A549 (cell line): ENCODE results near the gene PTPRN2. TPM values are rescaled to one million over a fixed set of nuclear protein-coding genes. Genes with fewer than 3 reads are reported as not detected.

Experiments
- ATAC-seq, 2 experiments: fragments of 200-7000 bp in 1 of 2; fragments of >200 bp in 1 of 2; cut with Nextera tagmentation in 1 of 2; cut with Tn5 transposase in 1 of 2; 3 replicates each; pipeline versions ENCODE4 v1.8.0 to v1.9.1; 2018 to 2020; ENCODE audit warnings: mild to moderate bottlenecking in 1 of 2, moderate library complexity in 1 of 2
- CTCF ChIA-PET: fragments of 300-600 bp; sonication (Branson Sonifier 250); formaldehyde crosslinking; extraction: SDS; loops from one replicate; lab custom pipeline; 2021; ENCODE audit warnings: antibody characterized with exemption, inconsistent platforms; lab: Yijun Ruan, JAX
- POLR2A ChIA-PET: fragments of 350-600 bp; formaldehyde crosslinking; extraction: SDS; loops from one replicate; lab custom pipeline; 2021; ENCODE audit warnings: antibody characterized with exemption, inconsistent platforms; lab: Yijun Ruan, JAX
- DNase-seq, 2 experiments: peaks; one replicate each; pipeline versions ENCODE4 v3.0.0 to v3.0.0-alpha.2; 2011 to 2016; ENCODE audit warnings: low read depth in 1 of 2, low spot score in 1 of 2
- FAIRE-seq: peaks from 2 replicates; lab custom pipeline; 2011; peaks lifted over from hg19 to GRCh38; lab: Jason Lieb, UNC
- H3K27ac ChIP-seq, 2 experiments: fragments of >200 bp; sonication (Bioruptor Twin); formaldehyde crosslinking; 3 replicates each; pipeline ENCODE4 v1.5.1; 2016 to 2017
- H3K4me1 ChIP-seq: fragments of >200 bp; sonication (Bioruptor Twin); formaldehyde crosslinking; 3 replicates; pipeline ENCODE4 v1.6.1; 2016
- H3K4me2 ChIP-seq: fragments of >200 bp; sonication (Bioruptor Twin); formaldehyde crosslinking; 3 replicates; pipeline ENCODE4 v1.6.1; 2016
- H3K4me3 ChIP-seq: fragments of >200 bp; sonication (Bioruptor Twin); formaldehyde crosslinking; 3 replicates; pipeline ENCODE4 v1.5.1; 2016
- H3K9me3 ChIP-seq: fragments of >200 bp; sonication (Bioruptor Twin); formaldehyde crosslinking; 3 replicates; pipeline ENCODE4 v1.6.1; 2016
- CBX2 ChIP-seq: fragments of 200-600 bp; sonication (generic); IDR thresholded peaks from 2 replicates; pipeline ENCODE4 v1.6.1; 2016; ENCODE audit warnings: low read depth, mild to moderate bottlenecking, borderline replicate concordance
- CBX8 ChIP-seq: fragments of 200-600 bp; sonication (generic); IDR thresholded peaks from 2 replicates; pipeline ENCODE4 v1.6.1; 2016
- CEBPB ChIP-seq, 2 experiments: fragments of >200 bp in 1 of 2; sonication (Bioruptor Twin) in 1 of 2; formaldehyde crosslinking in 1 of 2; IDR thresholded peaks; 2 replicates each; pipeline ENCODE4 v1.6.1; 2012 to 2016
- EHMT2 ChIP-seq: fragments of 200-600 bp; sonication (generic); IDR thresholded peaks from 2 replicates; pipeline ENCODE4 v1.6.1; 2016; ENCODE audit warnings: antibody characterized with exemption, low read depth, mild to moderate bottlenecking, moderate library complexity
- EP300 ChIP-seq, 2 experiments: fragments of >200 bp; sonication (Bioruptor Twin); formaldehyde crosslinking; IDR thresholded peaks; 2 replicates in 1 of 2; 3 replicates in 1 of 2; pipeline ENCODE4 v1.6.1; 2016 to 2017
- ESRRA ChIP-seq: fragments of 150-350 bp; IDR thresholded peaks from 2 replicates; pipeline ENCODE4 v1.6.1; 2014; ENCODE audit warnings: mild to moderate bottlenecking, low read length, borderline replicate concordance
- FOSL2 ChIP-seq, 2 experiments: fragments of 450-650 bp in 1 of 2; fragments of >200 bp in 1 of 2; sonication (Bioruptor Twin) in 1 of 2; formaldehyde crosslinking; IDR thresholded peaks; 2 replicates each; pipeline versions ENCODE4 v1.5.0 to v1.6.1; 2016 to 2020; ENCODE audit warnings: mild to moderate bottlenecking in 1 of 2, moderate library complexity in 1 of 2
- GATA3 ChIP-seq: IDR thresholded peaks from 2 replicates; pipeline ENCODE4 v1.6.1; 2012; ENCODE audit warnings: borderline replicate concordance
- HEYL ChIP-seq: fragments of 250-450 bp; sonication (Bioruptor Pico); IDR thresholded peaks from 2 replicates; pipeline ENCODE4 v1.8.0; 2021; ENCODE audit warnings: mild to moderate bottlenecking, moderate library complexity
- HOXB13 ChIP-seq: fragments of 250-450 bp; sonication (Bioruptor Pico); IDR thresholded peaks from 2 replicates; pipeline ENCODE4 v1.5.0; 2020; ENCODE audit warnings: low read depth, mild to moderate bottlenecking, moderate library complexity
- KDM5A ChIP-seq: fragments of 200-600 bp; sonication (generic); IDR thresholded peaks from 2 replicates; pipeline ENCODE4 v1.6.1; 2016; ENCODE audit warnings: antibody characterized with exemption, mild to moderate bottlenecking
- NR3C1 ChIP-seq: fragments of >200 bp; sonication (Bioruptor Twin); formaldehyde crosslinking; IDR thresholded peaks from 3 replicates; pipeline ENCODE4 v1.6.1; 2017
- PHF8 ChIP-seq: fragments of 200-600 bp; sonication (generic); IDR thresholded peaks from 2 replicates; pipeline ENCODE4 v1.6.1; 2016; ENCODE audit warnings: low read depth, mild to moderate bottlenecking, antibody characterized with exemption, moderate library complexity, borderline replicate concordance
- POLR2A ChIP-seq: IDR thresholded peaks from 2 replicates; pipeline ENCODE4 v1.6.1; 2012; ENCODE audit warnings: mild to moderate bottlenecking, low read length
- RARB ChIP-seq: fragments of 250-450 bp; sonication (Bioruptor Pico); IDR thresholded peaks from 2 replicates; pipeline ENCODE4 v1.8.0; 2021; ENCODE audit warnings: mild to moderate bottlenecking, moderate library complexity
- RCOR1 ChIP-seq: fragments of 150-350 bp; IDR thresholded peaks from 2 replicates; pipeline ENCODE4 v1.6.1; 2014; ENCODE audit warnings: antibody characterized with exemption, low read length, low read depth
- RFX5 ChIP-seq: fragments of 450-650 bp; IDR thresholded peaks from 2 replicates; pipeline ENCODE4 v1.7.1; 2014; ENCODE audit warnings: antibody characterized with exemption, mild to moderate bottlenecking, moderate library complexity
- SREBF2 ChIP-seq: fragments of 450-650 bp; IDR thresholded peaks from 2 replicates; pipeline ENCODE4 v1.6.1; 2014; ENCODE audit warnings: mild to moderate bottlenecking, moderate library complexity
- TFCP2L1 ChIP-seq: fragments of 250-450 bp; sonication (Bioruptor Pico); IDR thresholded peaks from 2 replicates; pipeline ENCODE4 v1.5.0; 2021; ENCODE audit warnings: mild to moderate bottlenecking
- ZC3H11A ChIP-seq: fragments of 450-650 bp; IDR thresholded peaks from 2 replicates; pipeline ENCODE4 v1.6.1; 2014; ENCODE audit warnings: antibody characterized with exemption, mild to moderate bottlenecking
- ZNF302 ChIP-seq: fragments of 250-450 bp; sonication (Bioruptor Pico); IDR thresholded peaks from 2 replicates; pipeline ENCODE4 v1.9.0; 2021; ENCODE audit warnings: inconsistent platforms, mild to moderate bottlenecking, moderate library complexity
- ZSCAN20 ChIP-seq: fragments of 250-450 bp; sonication (Bioruptor Pico); IDR thresholded peaks from 2 replicates; pipeline ENCODE4 v1.8.0; 2022; ENCODE audit warnings: mild to moderate bottlenecking, moderate library complexity
- WGBS: methylation state at CpG from one replicate; pipeline ENCODE4 v1.1.6; 2017; ENCODE audit errors: missing lambda C conversion rate; 5-methylcytosine and 5-hydroxymethylcytosine counted together
- polyA plus RNA-seq, 4 experiments: library from polyadenylated mRNA; depleted of rRNA in 3 of 4; stranded (reverse); fragments of >200 nt; fragmentation: RNase III in 1 of 4; extraction: RNeasy Plus Mini Kit Qiagen cat#74134 plus additional on column Dnase treatment in 1 of 4; gene quantifications; 2 replicates in 3 of 4; 3 replicates in 1 of 4; pipeline ENCODE4 v1.2.3, GENCODE V29; 2011 to 2017
- TF ChIP-seq, protein P1 (sequence below): fragments of 250-450 bp; sonication (Bioruptor Pico); IDR thresholded peaks from 2 replicates; pipeline ENCODE4 v1.5.0; 2021; ENCODE audit warnings: mild to moderate bottlenecking, moderate library complexity, borderline replicate concordance
- TF ChIP-seq, protein P2 (sequence below): fragments of >200 bp; sonication (Bioruptor Twin); formaldehyde crosslinking; IDR thresholded peaks from 3 replicates; pipeline ENCODE4 v1.5.1; 2016
- TF ChIP-seq, protein P3 (sequence below): fragments of 150-350 bp; IDR thresholded peaks from 2 replicates; pipeline ENCODE4 v1.6.1; 2014; ENCODE audit warnings: low read depth, mild to moderate bottlenecking, low read length

PTPRN2 gene
- polyA plus RNA-seq, 2 of the 4 experiments (the other 2 are of a cell fraction): 0.41 to 1.2 TPM

DNA sequence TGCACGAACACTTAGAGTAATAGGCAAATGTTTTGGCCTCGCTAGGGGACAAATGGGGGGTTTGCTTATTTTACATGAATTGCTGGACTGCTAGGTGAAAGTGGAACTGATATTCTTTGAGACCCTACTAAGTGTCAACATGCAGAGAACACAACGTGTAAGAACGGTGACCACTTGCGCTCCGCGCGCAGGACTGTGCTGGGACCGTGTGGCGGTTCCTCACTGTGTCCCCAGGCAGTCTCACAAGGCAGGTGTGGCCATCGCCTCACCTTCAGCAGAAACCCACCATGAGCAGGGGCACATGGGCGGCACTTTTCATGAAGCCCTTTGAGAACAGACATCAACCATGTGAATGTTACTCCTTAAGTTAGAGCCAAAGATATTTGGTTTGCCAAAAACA is 27.2 kb downstream of the PTPRN2 start:
- DNase-seq (no peak), FAIRE-seq (no peak), ATAC-seq (no peak)
- Histone ChIP-seq H3K4me2 (no peak overlapping the region), H3K4me3 (no peak overlapping the region), H3K27ac (no peak overlapping the region), H3K9me3 (no peaks in the 10 kb centered on the region), H3K4me1 (no peaks in the 10 kb centered on the region)
- CTCF ChIA-PET: no interaction called here
- 73% methylated on average over 12 of the region's 12 CpGs for WGBS
- POLR2A ChIA-PET: no interaction called here
- TF ChIP-seq CBX2: no peak
- TF ChIP-seq RCOR1: no peak
- TF ChIP-seq KDM5A: no peak
- TF ChIP-seq SREBF2: no peak
- no peak for TF ChIP-seq RFX5
- TF ChIP-seq, protein P1, sequence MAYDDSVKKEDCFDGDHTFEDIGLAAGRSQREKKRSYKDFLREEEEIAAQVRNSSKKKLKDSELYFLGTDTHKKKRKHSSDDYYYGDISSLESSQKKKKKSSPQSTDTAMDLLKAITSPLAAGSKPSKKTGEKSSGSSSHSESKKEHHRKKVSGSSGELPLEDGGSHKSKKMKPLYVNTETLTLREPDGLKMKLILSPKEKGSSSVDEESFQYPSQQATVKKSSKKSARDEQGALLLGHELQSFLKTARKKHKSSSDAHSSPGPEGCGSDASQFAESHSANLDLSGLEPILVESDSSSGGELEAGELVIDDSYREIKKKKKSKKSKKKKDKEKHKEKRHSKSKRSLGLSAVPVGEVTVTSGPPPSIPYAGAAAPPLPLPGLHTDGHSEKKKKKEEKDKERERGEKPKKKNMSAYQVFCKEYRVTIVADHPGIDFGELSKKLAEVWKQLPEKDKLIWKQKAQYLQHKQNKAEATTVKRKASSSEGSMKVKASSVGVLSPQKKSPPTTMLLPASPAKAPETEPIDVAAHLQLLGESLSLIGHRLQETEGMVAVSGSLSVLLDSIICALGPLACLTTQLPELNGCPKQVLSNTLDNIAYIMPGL (CRISPR knock-in tag): no peak
- no peak for TF ChIP-seq NR3C1
- TF ChIP-seq HEYL (CRISPR knock-in tag): no peak
- TF ChIP-seq EP300 (IDR thresholded peaks at IDR 0.05): no peak
- TF ChIP-seq, protein P2, sequence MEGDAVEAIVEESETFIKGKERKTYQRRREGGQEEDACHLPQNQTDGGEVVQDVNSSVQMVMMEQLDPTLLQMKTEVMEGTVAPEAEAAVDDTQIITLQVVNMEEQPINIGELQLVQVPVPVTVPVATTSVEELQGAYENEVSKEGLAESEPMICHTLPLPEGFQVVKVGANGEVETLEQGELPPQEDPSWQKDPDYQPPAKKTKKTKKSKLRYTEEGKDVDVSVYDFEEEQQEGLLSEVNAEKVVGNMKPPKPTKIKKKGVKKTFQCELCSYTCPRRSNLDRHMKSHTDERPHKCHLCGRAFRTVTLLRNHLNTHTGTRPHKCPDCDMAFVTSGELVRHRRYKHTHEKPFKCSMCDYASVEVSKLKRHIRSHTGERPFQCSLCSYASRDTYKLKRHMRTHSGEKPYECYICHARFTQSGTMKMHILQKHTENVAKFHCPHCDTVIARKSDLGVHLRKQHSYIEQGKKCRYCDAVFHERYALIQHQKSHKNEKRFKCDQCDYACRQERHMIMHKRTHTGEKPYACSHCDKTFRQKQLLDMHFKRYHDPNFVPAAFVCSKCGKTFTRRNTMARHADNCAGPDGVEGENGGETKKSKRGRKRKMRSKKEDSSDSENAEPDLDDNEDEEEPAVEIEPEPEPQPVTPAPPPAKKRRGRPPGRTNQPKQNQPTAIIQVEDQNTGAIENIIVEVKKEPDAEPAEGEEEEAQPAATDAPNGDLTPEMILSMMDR: no peak
- no peak for TF ChIP-seq ZNF302 (CRISPR knock-in tag)
- no peak for TF ChIP-seq HOXB13
- no peak for TF ChIP-seq CBX8
- TF ChIP-seq, protein P3, sequence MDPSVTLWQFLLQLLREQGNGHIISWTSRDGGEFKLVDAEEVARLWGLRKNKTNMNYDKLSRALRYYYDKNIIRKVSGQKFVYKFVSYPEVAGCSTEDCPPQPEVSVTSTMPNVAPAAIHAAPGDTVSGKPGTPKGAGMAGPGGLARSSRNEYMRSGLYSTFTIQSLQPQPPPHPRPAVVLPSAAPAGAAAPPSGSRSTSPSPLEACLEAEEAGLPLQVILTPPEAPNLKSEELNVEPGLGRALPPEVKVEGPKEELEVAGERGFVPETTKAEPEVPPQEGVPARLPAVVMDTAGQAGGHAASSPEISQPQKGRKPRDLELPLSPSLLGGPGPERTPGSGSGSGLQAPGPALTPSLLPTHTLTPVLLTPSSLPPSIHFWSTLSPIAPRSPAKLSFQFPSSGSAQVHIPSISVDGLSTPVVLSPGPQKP: no peak
- TF ChIP-seq PHF8: no peak
- TF ChIP-seq ZC3H11A: no peak
- TF ChIP-seq ZSCAN20 (CRISPR knock-in tag): no peak

DNA sequence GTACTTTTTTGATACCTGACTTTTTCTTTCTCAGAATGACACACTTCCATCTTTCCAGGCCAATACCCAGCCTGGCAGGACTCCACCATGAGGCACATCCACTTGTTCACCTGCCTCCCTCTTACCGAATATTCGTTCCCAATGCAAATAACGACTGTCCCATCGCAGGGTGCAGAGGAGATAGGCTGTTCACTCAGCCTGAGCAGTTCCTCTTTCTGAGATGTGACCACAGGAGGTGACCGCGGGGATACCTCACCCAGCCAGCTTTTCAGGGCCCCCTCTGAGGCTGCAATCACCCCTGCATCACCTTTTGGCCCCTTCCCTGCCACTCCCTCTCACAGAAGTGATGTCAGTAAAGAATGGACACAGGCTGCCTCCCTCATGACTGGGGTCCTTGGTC is 28.3 kb downstream of the PTPRN2 start:
- no peak for TF ChIP-seq CBX2
- TF ChIP-seq, all 56 proteins: peak for 0
- ATAC-seq (no peak), DNase-seq (no peak), FAIRE-seq (no peak)
- CTCF ChIA-PET: no interaction called here
- no peaks in the 10 kb centered on the region for H3K4me1 ChIP-seq
- H3K4me3 ChIP-seq: no peak overlapping the region
- POLR2A ChIA-PET: no interaction called here
- H3K9me3 ChIP-seq: no peaks in the 10 kb centered on the region
- 39% methylated on average over 6 of the region's 6 CpGs for WGBS
- no peak overlapping the region for H3K4me2 ChIP-seq
- H3K27ac ChIP-seq: no peak overlapping the region

DNA sequence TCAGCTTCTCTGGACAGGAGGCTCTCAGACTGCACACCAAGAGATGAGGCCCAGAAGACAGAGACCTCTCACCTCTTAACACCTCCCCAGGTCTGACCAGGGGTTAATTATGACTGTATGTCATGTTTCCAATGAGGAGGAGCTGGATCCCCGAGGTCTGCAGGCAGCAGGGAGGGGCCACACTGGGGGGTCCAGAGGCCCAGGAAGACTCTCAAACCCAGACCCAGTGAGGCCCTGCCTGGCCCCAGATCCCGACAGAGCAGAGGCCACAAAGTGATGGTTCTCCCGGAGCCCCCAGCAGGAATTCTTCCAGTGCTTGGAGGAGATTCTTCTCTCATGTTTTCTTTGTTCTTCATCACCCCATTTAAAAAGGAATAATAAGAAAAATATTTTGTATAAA is 28.8 kb downstream of the PTPRN2 start:
- ChIA-PET CTCF (no interaction called here), POLR2A (no interaction called here)
- no peak for ATAC-seq
- Histone ChIP-seq H3K4me2 (no peak overlapping the region), H3K4me3 (no peak overlapping the region), H3K4me1 (no peaks in the 10 kb centered on the region), H3K9me3 (no peaks in the 10 kb centered on the region), H3K27ac (no peak overlapping the region)
- no peak for FAIRE-seq
- 22% methylated on average over 3 of the region's 3 CpGs for WGBS
- DNase-seq: no peak
- TF ChIP-seq, protein P2: no peak
- no peak for TF ChIP-seq TFCP2L1 (CRISPR knock-in tag)
- TF ChIP-seq FOSL2 (IDR thresholded peaks at IDR 0.05): no peak
- TF ChIP-seq FOSL2 (CRISPR knock-in tag; IDR thresholded peaks at IDR 0.05): no peak
- TF ChIP-seq RARB: no peak
- TF ChIP-seq ESRRA: no peak
- no peak for TF ChIP-seq CEBPB (IDR thresholded peaks at IDR 0.05)
- no peak for TF ChIP-seq GATA3
- TF ChIP-seq EP300 (IDR thresholded peaks at IDR 0.05): no peak
- TF ChIP-seq RFX5: no peak
- TF ChIP-seq EHMT2: no peak
- TF ChIP-seq POLR2A: no peak
- TF ChIP-seq ZSCAN20 (CRISPR knock-in tag): no peak
